ENCODE results near the gene APOC3. TPM values are rescaled to one million over a fixed set of nuclear protein-coding genes. Genes with fewer than 3 reads are reported as not detected.
"Not testable (repeated sequence)": the region's sequence is repeated elsewhere in the genome, so short reads cannot be mapped to it uniquely, and the experiment has no call there.

Gene APOC3
- polyA plus RNA-seq, 2 donors = not detected

DNA sequence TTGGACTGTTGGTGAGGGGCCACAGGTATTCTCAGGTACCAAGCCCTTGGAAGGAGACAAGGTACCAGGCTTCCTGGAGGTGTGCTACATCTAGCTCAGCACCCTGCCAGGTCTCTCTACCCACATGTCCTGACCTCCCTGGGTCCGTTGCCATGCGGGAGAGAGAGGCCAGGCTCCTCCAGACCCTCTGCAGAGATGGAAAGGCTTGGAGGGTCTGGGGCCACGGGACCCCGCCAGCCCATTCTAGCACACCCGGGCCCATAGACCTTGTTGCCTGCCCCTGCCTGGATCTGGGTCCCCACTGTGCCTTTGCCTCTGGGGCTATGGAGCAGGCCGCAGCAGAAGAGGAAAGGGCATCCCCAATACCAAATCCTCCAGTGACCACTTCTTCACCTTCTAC is 2.2 kb upstream of the APOC3 start:
- no peaks in the 10 kb centered on the region for H3K4me1 ChIP-seq (ENCODE audit: control insufficient read depth in 2 of 2, insufficient read depth in 2 of 2, low read length in 1 of 2)
- H3K27me3 ChIP-seq (ENCODE audit: control insufficient read depth in 1 of 2, insufficient read depth in 2 of 2, low read length in 2 of 2) = no peaks in the 10 kb centered on the region
- WGBS, 2 donors = 80 to 92% methylated on average over 3 to 6 of the region's 6 CpGs
- no peak overlapping the region for H3K4me3 ChIP-seq (ENCODE audit: low read depth in 1 of 2, low read length in 2 of 2)
- H3K36me3 ChIP-seq (ENCODE audit: control insufficient read depth in 2 of 2, insufficient read depth in 2 of 2, low read length in 1 of 2) = no peaks in the 10 kb centered on the region
- no peak overlapping the region for H3K27ac ChIP-seq (ENCODE audit: low read depth in 2 of 2, low read length in 1 of 2)
- H3K9me3 ChIP-seq (ENCODE audit: control insufficient read depth in 2 of 2, insufficient read depth in 1 of 2, low read depth in 1 of 2, low read length in 1 of 2) = no peaks in the 10 kb centered on the region

DNA sequence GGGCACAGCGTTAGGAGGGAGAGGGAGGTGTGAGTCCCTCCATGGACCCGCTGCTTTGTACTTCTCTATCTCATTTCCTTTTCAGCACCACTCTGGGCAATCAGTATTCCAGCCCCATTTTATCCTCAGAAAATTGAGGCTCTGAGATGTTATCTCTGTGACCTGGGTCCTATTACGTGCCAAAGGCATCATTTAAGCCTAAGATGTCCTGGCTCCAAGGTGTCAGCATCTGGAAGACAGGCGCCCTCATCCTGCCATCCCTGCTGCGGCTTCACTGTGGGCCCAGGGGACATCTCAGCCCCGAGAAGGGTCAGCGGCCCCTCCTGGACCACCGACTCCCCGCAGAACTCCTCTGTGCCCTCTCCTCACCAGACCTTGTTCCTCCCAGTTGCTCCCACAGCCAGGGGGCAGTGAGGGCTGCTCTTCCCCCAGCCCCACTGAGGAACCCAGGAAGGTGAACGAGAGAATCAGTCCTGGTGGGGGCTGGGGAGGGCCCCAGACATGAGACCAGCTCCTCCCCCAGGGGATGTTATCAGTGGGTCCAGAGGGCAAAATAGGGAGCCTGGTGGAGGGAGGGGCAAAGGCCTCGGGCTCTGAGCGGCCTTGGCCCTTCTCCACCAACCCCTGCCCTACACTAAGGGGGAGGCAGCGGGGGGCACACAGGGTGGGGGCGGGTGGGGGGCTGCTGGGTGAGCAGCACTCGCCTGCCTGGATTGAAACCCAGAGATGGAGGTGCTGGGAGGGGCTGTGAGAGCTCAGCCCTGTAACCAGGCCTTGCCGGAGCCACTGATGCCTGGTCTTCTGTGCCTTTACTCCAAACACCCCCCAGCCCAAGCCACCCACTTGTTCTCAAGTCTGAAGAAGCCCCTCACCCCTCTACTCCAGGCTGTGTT is 829 bp upstream of the APOC3 start:
- Histone ChIP-seq H3K4me1 (ENCODE audit: control insufficient read depth in 2 of 2, insufficient read depth in 2 of 2, low read length in 1 of 2) (no peaks in the 10 kb centered on the region), H3K27me3 (ENCODE audit: control insufficient read depth in 1 of 2, insufficient read depth in 2 of 2, low read length in 2 of 2) (no peaks in the 10 kb centered on the region), H3K27ac (ENCODE audit: low read depth in 2 of 2, low read length in 1 of 2) (no peak overlapping the region), H3K9me3 (ENCODE audit: control insufficient read depth in 2 of 2, insufficient read depth in 1 of 2, low read depth in 1 of 2, low read length in 1 of 2) (no peaks in the 10 kb centered on the region), H3K36me3 (ENCODE audit: control insufficient read depth in 2 of 2, insufficient read depth in 2 of 2, low read length in 1 of 2) (no peaks in the 10 kb centered on the region), H3K4me3 (ENCODE audit: low read depth in 1 of 2, low read length in 2 of 2) (no peak overlapping the region)
- WGBS, 2 donors = 55 to 74% methylated on average over 16 of the region's 16 CpGs

DNA sequence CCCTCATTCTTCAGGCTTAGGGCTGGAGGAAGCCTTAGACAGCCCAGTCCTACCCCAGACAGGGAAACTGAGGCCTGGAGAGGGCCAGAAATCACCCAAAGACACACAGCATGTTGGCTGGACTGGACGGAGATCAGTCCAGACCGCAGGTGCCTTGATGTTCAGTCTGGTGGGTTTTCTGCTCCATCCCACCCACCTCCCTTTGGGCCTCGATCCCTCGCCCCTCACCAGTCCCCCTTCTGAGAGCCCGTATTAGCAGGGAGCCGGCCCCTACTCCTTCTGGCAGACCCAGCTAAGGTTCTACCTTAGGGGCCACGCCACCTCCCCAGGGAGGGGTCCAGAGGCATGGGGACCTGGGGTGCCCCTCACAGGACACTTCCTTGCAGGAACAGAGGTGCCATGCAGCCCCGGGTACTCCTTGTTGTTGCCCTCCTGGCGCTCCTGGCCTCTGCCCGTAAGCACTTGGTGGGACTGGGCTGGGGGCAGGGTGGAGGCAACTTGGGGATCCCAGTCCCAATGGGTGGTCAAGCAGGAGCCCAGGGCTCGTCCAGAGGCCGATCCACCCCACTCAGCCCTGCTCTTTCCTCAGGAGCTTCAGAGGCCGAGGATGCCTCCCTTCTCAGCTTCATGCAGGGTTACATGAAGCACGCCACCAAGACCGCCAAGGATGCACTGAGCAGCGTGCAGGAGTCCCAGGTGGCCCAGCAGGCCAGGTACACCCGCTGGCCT is 641 bp downstream of the APOC3 start:
- H3K4me1 ChIP-seq (ENCODE audit: control insufficient read depth in 2 of 2, insufficient read depth in 2 of 2, low read length in 1 of 2) = no peaks in the 10 kb centered on the region

DNA sequence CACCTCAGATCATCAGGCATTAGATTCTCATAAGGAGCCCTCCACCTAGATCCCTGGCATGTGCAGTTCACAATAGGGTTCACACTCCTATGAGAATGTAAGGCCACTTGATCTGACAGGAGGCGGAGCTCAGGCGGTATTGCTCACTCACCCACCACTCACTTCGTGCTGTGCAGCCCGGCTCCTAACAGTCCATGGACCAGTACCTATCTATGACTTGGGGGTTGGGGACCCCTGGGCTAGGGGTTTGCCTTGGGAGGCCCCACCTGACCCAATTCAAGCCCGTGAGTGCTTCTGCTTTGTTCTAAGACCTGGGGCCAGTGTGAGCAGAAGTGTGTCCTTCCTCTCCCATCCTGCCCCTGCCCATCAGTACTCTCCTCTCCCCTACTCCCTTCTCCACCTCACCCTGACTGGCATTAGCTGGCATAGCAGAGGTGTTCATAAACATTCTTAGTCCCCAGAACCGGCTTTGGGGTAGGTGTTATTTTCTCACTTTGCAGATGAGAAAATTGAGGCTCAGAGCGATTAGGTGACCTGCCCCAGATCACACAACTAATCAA is 2.2 kb downstream of the APOC3 start:
- H3K27me3 ChIP-seq (ENCODE audit: control insufficient read depth in 1 of 2, insufficient read depth in 2 of 2, low read length in 2 of 2) = no peaks in the 10 kb centered on the region
- H3K9me3 ChIP-seq (ENCODE audit: control insufficient read depth in 2 of 2, insufficient read depth in 1 of 2, low read depth in 1 of 2, low read length in 1 of 2) = no peaks in the 10 kb centered on the region
- no peaks in the 10 kb centered on the region for H3K36me3 ChIP-seq (ENCODE audit: control insufficient read depth in 2 of 2, insufficient read depth in 2 of 2, low read length in 1 of 2)
- 84 to 87% methylated on average over 7 of the region's 7 CpGs for WGBS, 2 donors
- H3K27ac ChIP-seq (ENCODE audit: low read depth in 2 of 2, low read length in 1 of 2) = no peak overlapping the region
- peaks cover 4 to 6% of the 10 kb centered on the region in 2 donors for H3K4me1 ChIP-seq (ENCODE audit: control insufficient read depth in 2 of 2, insufficient read depth in 2 of 2, low read length in 1 of 2)
- H3K4me3 ChIP-seq (ENCODE audit: low read depth in 1 of 2, low read length in 2 of 2) = no peak overlapping the region

More for the DNA sequence above, 641 bp downstream of the APOC3 start:
- no peaks in the 10 kb centered on the region for H3K9me3 ChIP-seq (ENCODE audit: control insufficient read depth in 2 of 2, insufficient read depth in 1 of 2, low read depth in 1 of 2, low read length in 1 of 2)
- WGBS, 2 donors = 90 to 92% methylated on average over 17 of the region's 17 CpGs
- H3K27me3 ChIP-seq (ENCODE audit: control insufficient read depth in 1 of 2, insufficient read depth in 2 of 2, low read length in 2 of 2) = no peaks in the 10 kb centered on the region
- no peak overlapping the region for H3K27ac ChIP-seq (ENCODE audit: low read depth in 2 of 2, low read length in 1 of 2)
- no peak overlapping the region for H3K4me3 ChIP-seq (ENCODE audit: low read depth in 1 of 2, low read length in 2 of 2)
- no peaks in the 10 kb centered on the region for H3K36me3 ChIP-seq (ENCODE audit: control insufficient read depth in 2 of 2, insufficient read depth in 2 of 2, low read length in 1 of 2)

DNA sequence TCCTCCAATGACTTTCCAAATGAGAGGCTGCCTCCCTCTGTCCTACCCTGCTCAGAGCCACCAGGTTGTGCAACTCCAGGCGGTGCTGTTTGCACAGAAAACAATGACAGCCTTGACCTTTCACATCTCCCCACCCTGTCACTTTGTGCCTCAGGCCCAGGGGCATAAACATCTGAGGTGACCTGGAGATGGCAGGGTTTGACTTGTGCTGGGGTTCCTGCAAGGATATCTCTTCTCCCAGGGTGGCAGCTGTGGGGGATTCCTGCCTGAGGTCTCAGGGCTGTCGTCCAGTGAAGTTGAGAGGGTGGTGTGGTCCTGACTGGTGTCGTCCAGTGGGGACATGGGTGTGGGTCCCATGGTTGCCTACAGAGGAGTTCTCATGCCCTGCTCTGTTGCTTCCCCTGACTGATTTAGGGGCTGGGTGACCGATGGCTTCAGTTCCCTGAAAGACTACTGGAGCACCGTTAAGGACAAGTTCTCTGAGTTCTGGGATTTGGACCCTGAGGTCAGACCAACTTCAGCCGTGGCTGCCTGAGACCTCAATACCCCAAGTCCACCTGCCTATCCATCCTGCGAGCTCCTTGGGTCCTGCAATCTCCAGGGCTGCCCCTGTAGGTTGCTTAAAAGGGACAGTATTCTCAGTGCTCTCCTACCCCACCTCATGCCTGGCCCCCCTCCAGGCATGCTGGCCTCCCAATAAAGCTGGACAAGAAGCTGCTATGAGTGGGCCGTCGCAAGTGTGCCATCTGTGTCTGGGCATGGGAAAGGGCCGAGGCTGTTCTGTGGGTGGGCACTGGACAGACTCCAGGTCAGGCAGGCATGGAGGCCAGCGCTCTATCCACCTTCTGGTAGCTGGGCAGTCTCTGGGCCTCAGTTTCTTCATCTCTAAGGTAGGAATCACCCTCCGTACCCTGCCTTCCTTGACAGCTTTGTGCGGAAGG is 2.9 kb downstream of the APOC3 start:
- no peak overlapping the region for H3K27ac ChIP-seq (ENCODE audit: low read depth in 2 of 2, low read length in 1 of 2)
- H3K9me3 ChIP-seq (ENCODE audit: control insufficient read depth in 2 of 2, insufficient read depth in 1 of 2, low read depth in 1 of 2, low read length in 1 of 2) = no peaks in the 10 kb centered on the region
- H3K36me3 ChIP-seq (ENCODE audit: control insufficient read depth in 2 of 2, insufficient read depth in 2 of 2, low read length in 1 of 2) = no peaks in the 10 kb centered on the region
- H3K4me3 ChIP-seq (ENCODE audit: low read depth in 1 of 2, low read length in 2 of 2) = no peak overlapping the region
- WGBS, 2 donors = 77 to 86% methylated on average over 12 to 13 of the region's 13 CpGs
- H3K4me1 ChIP-seq (ENCODE audit: control insufficient read depth in 2 of 2, insufficient read depth in 2 of 2, low read length in 1 of 2) = peaks cover 4 to 6% of the 10 kb centered on the region in 2 donors
- H3K27me3 ChIP-seq (ENCODE audit: control insufficient read depth in 1 of 2, insufficient read depth in 2 of 2, low read length in 2 of 2) = no peaks in the 10 kb centered on the region

DNA sequence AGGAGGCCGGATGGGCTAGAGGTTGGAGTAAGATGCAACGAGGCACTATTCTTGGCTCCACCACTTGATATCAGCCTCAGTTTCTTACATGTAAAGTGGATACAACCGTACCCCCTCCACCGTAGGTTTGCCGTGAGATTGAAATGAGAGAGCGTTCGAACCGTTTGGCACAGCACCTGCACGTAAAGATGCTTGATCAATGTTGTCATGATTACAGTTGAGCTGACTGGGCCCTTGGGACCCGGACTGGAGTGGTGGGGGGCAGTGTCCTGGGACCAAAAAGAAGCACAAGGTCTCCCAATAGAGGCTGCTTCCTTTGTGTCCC is 3.7 kb downstream of the APOC3 start:
- H3K27me3 ChIP-seq (ENCODE audit: control insufficient read depth in 1 of 2, insufficient read depth in 2 of 2, low read length in 2 of 2) = no peaks in the 10 kb centered on the region
- H3K36me3 ChIP-seq (ENCODE audit: control insufficient read depth in 2 of 2, insufficient read depth in 2 of 2, low read length in 1 of 2) = no peaks in the 10 kb centered on the region
- WGBS, 2 donors = 93 to 94% methylated on average over 10 of the region's 10 CpGs
- H3K4me3 ChIP-seq (ENCODE audit: low read depth in 1 of 2, low read length in 2 of 2) = no peak overlapping the region
- peaks cover 4 to 6% of the 10 kb centered on the region in 2 donors for H3K4me1 ChIP-seq (ENCODE audit: control insufficient read depth in 2 of 2, insufficient read depth in 2 of 2, low read length in 1 of 2)
- no peaks in the 10 kb centered on the region for H3K9me3 ChIP-seq (ENCODE audit: control insufficient read depth in 2 of 2, insufficient read depth in 1 of 2, low read depth in 1 of 2, low read length in 1 of 2)
- H3K27ac ChIP-seq (ENCODE audit: low read depth in 2 of 2, low read length in 1 of 2) = no peak overlapping the region

DNA sequence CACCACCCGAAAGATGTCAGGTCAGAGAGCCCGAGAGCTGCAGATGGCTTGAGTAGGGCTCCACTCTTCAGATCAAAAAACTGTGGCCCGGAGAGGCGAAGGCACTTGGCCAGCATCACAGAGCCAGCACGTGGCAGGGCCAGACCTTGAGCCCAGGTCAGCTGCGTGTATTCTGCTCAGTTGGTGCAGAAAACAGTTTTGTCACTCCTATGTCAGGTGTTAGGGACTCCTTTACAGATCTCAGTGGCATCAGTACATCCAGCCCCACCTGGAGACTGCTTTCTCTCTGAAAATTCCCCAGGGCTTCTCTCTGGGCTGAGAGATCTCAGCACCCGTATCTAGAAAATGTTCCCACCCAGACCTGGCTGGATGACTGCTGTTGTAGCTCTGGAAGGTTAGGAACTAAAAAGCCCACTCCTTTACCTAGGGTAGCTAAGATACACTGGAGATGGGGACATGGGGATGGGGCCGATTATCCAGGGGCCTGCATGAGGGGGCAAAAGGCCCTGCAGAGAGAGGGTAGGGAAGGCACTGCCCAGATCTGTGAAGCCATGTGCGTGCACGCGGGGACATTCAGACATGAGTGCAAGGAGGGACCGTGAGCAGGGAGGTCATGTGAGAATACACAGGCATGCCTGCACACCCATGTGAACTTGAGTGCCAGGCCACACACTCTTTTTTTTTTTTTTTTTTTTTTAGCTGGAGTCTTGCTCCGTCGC is 4.3 kb downstream of the APOC3 start:
- Histone ChIP-seq H3K4me1 (ENCODE audit: control insufficient read depth in 2 of 2, insufficient read depth in 2 of 2, low read length in 1 of 2) (peaks cover 4 to 6% of the 10 kb centered on the region in 2 donors), H3K27ac (ENCODE audit: low read depth in 2 of 2, low read length in 1 of 2) (no peak overlapping the region)
- 84 to 89% methylated on average over 14 of the region's 14 CpGs for WGBS, 2 donors

DNA sequence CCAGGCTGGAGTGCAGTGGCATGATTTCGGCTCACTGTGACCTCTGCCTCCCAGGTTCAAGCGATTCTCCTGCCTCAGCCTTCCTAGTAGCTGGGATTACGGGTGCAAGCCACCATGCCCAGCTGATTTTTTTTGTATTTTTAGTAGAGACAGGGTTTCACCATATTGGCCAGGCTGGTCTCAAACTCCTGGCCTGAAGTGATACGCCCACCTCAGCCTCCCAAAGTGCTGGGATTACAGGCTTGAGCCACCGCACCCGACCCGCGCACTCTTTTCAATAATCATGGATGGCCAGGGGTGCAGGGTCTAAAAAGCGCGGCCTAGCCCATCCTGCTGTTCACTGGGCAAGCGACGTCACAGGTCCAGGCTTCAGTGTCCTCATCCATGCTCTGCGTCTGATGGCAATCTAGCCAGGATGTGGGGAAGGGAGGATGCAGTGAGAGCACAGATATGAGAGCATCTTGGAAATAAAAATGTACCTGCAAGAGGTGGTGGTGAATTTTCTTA is 4.9 kb downstream of the APOC3 start:
- H3K4me1 ChIP-seq (ENCODE audit: control insufficient read depth in 2 of 2, insufficient read depth in 2 of 2, low read length in 1 of 2); H3K4me3 ChIP-seq (ENCODE audit: low read depth in 1 of 2, low read length in 2 of 2); H3K36me3 ChIP-seq (ENCODE audit: control insufficient read depth in 2 of 2, insufficient read depth in 2 of 2, low read length in 1 of 2); H3K9me3 ChIP-seq (ENCODE audit: control insufficient read depth in 2 of 2, insufficient read depth in 1 of 2, low read depth in 1 of 2, low read length in 1 of 2); H3K27me3 ChIP-seq (ENCODE audit: control insufficient read depth in 1 of 2, insufficient read depth in 2 of 2, low read length in 2 of 2); H3K27ac ChIP-seq (ENCODE audit: low read depth in 2 of 2, low read length in 1 of 2): not testable (repeated sequence)
- 79 to 82% methylated on average over 13 of the region's 13 CpGs for WGBS, 2 donors

More for the DNA sequence above, 4.3 kb downstream of the APOC3 start:
- Histone ChIP-seq H3K36me3 (ENCODE audit: control insufficient read depth in 2 of 2, insufficient read depth in 2 of 2, low read length in 1 of 2) (no peaks in the 10 kb centered on the region), H3K27me3 (ENCODE audit: control insufficient read depth in 1 of 2, insufficient read depth in 2 of 2, low read length in 2 of 2) (no peaks in the 10 kb centered on the region), H3K9me3 (ENCODE audit: control insufficient read depth in 2 of 2, insufficient read depth in 1 of 2, low read depth in 1 of 2, low read length in 1 of 2) (no peaks in the 10 kb centered on the region), H3K4me3 (ENCODE audit: low read depth in 1 of 2, low read length in 2 of 2) (no peak overlapping the region)
